Stimulated activated naive CD8-positive, alpha-beta T cell treated with anti-CD3 and anti-CD28 coated beads, Interleukin-15, Interleukin-2, amounts not matched to agents 100 U/mL and 50 U/mL, for 24 hours (primary cell): ENCODE data around the gene MINPP1.
"Not testable (repeated sequence)": the region's sequence is repeated elsewhere in the genome, so short reads cannot be mapped to it uniquely, and the experiment has no call there.

ENCODE experiments used
- ATAC-seq: fragments of 150-1000 bp; cut with Tn5 transposase; one replicate; pipeline ENCODE4 v1.10.0; 2021
- DNase-seq: peaks from one replicate; pipeline ENCODE4 v3.0.0; 2021

Gene MINPP1

GRCh38 chr10:87575851-87576250 lies 71.2 kb downstream of the MINPP1 start:
- ATAC-seq (no peak), DNase-seq (no peak)

- no peak for DNase-seq
- no peak for ATAC-seq
Measured at GRCh38 chr10:87578160-87578841, 73.6 kb downstream of the MINPP1 start.

GRCh38 chr10:87578842-87579401 lies 74.2 kb downstream of the MINPP1 start:
- no peak for ATAC-seq
- no peak for DNase-seq

GRCh38 chr10:87579563-87579962 lies 74.9 kb downstream of the MINPP1 start:
- DNase-seq (no peak), ATAC-seq (no peak)

- no peak for ATAC-seq
- no peak for DNase-seq
Measured at GRCh38 chr10:87580016-87580415, 75.3 kb downstream of the MINPP1 start.

- DNase-seq, result no peak
- no peak for ATAC-seq
Measured at GRCh38 chr10:87585565-87586514, 81.1 kb downstream of the MINPP1 start.

- no peak for DNase-seq
- no peak for ATAC-seq
Measured at GRCh38 chr10:87589645-87590051, 85.0 kb downstream of the MINPP1 start.

GRCh38 chr10:87590705-87591588 lies 86.3 kb downstream of the MINPP1 start:
- ATAC-seq, result no peak
- DNase-seq, result no peak

GRCh38 chr10:87591589-87591886 lies 86.8 kb downstream of the MINPP1 start:
- no peak for DNase-seq
- no peak for ATAC-seq

GRCh38 chr10:87592920-87593319 lies 88.2 kb downstream of the MINPP1 start:
- not testable (repeated sequence) for ATAC-seq, DNase-seq

- no peak for ATAC-seq
- DNase-seq, result no peak
Measured at GRCh38 chr10:87593702-87594101, 89.0 kb downstream of the MINPP1 start.

- ATAC-seq (no peak), DNase-seq (no peak)
Measured at GRCh38 chr10:87594181-87594580, 89.5 kb downstream of the MINPP1 start.

GRCh38 chr10:87594864-87595263 lies 90.2 kb downstream of the MINPP1 start:
- no peak for DNase-seq
- no peak for ATAC-seq

- DNase-seq, result no peak
Measured at GRCh38 chr10:87596351-87596750, 91.7 kb downstream of the MINPP1 start.

GRCh38 chr10:87598700-87599099 lies 94.0 kb downstream of the MINPP1 start:
- no peak for ATAC-seq

More at GRCh38 chr10:87596351-87596750, 91.7 kb downstream of the MINPP1 start:
- no peak for ATAC-seq

GRCh38 chr10:87600581-87600980 lies 95.9 kb downstream of the MINPP1 start:
- DNase-seq, result no peak
- ATAC-seq, result no peak

More at GRCh38 chr10:87598700-87599099, 94.0 kb downstream of the MINPP1 start:
- no peak for DNase-seq
